ENCODE results near the gene SAP30BP.

GRCh38 chr17:75639327-75639726 is 27.8 kb upstream of the SAP30BP start:
- no peak for TF ChIP-seq POLR2A (IDR thresholded peaks at IDR 0.05)
- no peak for TF ChIP-seq CTCF (IDR thresholded peaks at IDR 0.05)

Measured in esophagus squamous epithelium (tissue), 4 donors.